KMS-11 (cell line): ENCODE results near the gene ZC3H13.

Experiments used
- H2AFZ ChIP-seq: fragments of 200-600 bp; sonication (generic); 2 replicates; pipeline ENCODE4 v1.6.1; 2016; ENCODE audit warnings: antibody characterized with exemption, mixed run types, low read depth
- H3K27ac ChIP-seq: fragments of 200-600 bp; sonication (generic); 2 replicates; pipeline ENCODE4 v1.6.1; 2016; ENCODE audit warnings: mild to moderate bottlenecking, mixed run types
- H3K27me3 ChIP-seq: fragments of 200-600 bp; sonication (generic); 2 replicates; pipeline ENCODE4 v1.6.1; 2017; ENCODE audit warnings: mild to moderate bottlenecking, low read depth, mixed run types, moderate library complexity; ENCODE audit not compliant: insufficient read depth
- H3K36me3 ChIP-seq: fragments of 200-600 bp; sonication (generic); 2 replicates; pipeline ENCODE4 v1.6.1; 2017; ENCODE audit warnings: mild to moderate bottlenecking, mixed run types; ENCODE audit not compliant: insufficient read depth
- H3K4me1 ChIP-seq: fragments of 200-600 bp; sonication (generic); 2 replicates; pipeline ENCODE4 v1.6.1; 2016; ENCODE audit warnings: mild to moderate bottlenecking, low read depth, mixed run types; ENCODE audit not compliant: poor library complexity, severe bottlenecking
- H3K4me2 ChIP-seq: fragments of 200-600 bp; sonication (generic); 2 replicates; pipeline ENCODE4 v1.7.0; 2016; ENCODE audit warnings: mild to moderate bottlenecking, mixed run types
- H3K4me3 ChIP-seq: fragments of 200-600 bp; sonication (generic); IDR thresholded peaks from 2 replicates; pipeline ENCODE4 v1.6.1; 2017; ENCODE audit warnings: low read depth, low read length, mixed read lengths; ENCODE audit not compliant: insufficient read depth
- H3K79me2 ChIP-seq: fragments of 200-600 bp; sonication (generic); 2 replicates; pipeline ENCODE4 v1.6.1; 2016; ENCODE audit warnings: low read depth, mixed run types; ENCODE audit not compliant: insufficient read depth
- H3K9ac ChIP-seq: fragments of 200-600 bp; sonication (generic); 2 replicates; pipeline ENCODE4 v1.6.1; 2016; ENCODE audit warnings: mild to moderate bottlenecking, mixed run types
- H4K20me1 ChIP-seq: fragments of 200-600 bp; sonication (generic); 2 replicates; pipeline ENCODE4 v1.6.1; 2016; ENCODE audit warnings: mild to moderate bottlenecking, mixed run types; ENCODE audit not compliant: insufficient read depth
- TF ChIP-seq, protein P1 (sequence below): fragments of 200-600 bp; sonication (generic); conservative IDR thresholded peaks from 2 replicates; pipeline ENCODE4 v1.6.1; 2017; ENCODE audit warnings: low read depth, mild to moderate bottlenecking, antibody characterized with exemption, low read length, moderate library complexity, mixed read lengths

ZC3H13 gene

DNA sequence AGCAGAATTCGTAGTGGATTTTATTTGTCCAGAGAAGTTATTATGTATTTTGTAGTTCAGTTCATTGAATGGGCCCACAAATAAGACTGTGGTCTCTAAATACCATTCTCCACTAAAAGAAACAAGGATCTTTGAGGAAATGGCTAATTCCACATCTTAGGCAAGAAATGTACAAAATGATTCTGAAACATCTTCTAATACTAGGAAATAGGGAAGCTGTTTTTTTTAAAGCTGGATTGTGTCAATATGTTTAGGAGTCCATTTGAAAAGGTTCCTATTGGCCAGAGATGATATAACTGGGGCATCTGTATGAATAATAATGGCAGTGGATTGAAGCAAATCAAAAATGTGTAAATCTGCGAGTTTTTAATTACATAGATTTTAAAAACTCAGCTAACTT lies 112.5 kb downstream of the ZC3H13 start:
- H4K20me1 ChIP-seq, result no peaks in the 10 kb centered on the region
- H3K4me3 ChIP-seq, result no peak overlapping the region
- no peaks in the 10 kb centered on the region for H3K27me3 ChIP-seq
- H3K4me1 ChIP-seq, result no peaks in the 10 kb centered on the region
- H3K79me2 ChIP-seq, result no peaks in the 10 kb centered on the region
- no peak overlapping the region for H2AFZ ChIP-seq
- no peaks in the 10 kb centered on the region for H3K36me3 ChIP-seq
- TF ChIP-seq, protein P1, sequence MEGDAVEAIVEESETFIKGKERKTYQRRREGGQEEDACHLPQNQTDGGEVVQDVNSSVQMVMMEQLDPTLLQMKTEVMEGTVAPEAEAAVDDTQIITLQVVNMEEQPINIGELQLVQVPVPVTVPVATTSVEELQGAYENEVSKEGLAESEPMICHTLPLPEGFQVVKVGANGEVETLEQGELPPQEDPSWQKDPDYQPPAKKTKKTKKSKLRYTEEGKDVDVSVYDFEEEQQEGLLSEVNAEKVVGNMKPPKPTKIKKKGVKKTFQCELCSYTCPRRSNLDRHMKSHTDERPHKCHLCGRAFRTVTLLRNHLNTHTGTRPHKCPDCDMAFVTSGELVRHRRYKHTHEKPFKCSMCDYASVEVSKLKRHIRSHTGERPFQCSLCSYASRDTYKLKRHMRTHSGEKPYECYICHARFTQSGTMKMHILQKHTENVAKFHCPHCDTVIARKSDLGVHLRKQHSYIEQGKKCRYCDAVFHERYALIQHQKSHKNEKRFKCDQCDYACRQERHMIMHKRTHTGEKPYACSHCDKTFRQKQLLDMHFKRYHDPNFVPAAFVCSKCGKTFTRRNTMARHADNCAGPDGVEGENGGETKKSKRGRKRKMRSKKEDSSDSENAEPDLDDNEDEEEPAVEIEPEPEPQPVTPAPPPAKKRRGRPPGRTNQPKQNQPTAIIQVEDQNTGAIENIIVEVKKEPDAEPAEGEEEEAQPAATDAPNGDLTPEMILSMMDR, result no peak
- H3K9ac ChIP-seq, result no peak overlapping the region
- H3K4me2 ChIP-seq, result no peak overlapping the region
- H3K27ac ChIP-seq, result no peak overlapping the region

DNA sequence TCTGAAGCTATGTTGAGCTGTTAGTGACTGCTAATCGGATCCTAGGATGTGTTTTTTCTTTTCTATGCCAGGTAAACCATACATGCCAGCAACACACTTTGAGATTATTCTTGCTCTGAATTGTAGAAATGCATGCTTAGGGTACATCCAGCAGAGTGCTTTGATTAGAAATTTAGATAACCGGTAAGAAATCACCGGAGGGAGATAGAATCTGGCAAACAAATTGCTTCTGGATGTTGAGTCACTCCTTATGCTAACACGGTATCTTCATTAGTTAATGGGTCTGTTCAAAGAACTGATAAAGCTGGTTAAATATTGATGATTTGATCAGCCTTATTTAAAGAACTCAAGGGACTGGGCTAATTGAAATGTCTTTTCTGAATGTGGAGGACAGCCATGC lies 115.9 kb downstream of the ZC3H13 start:
- TF ChIP-seq, protein P1, result no peak

DNA sequence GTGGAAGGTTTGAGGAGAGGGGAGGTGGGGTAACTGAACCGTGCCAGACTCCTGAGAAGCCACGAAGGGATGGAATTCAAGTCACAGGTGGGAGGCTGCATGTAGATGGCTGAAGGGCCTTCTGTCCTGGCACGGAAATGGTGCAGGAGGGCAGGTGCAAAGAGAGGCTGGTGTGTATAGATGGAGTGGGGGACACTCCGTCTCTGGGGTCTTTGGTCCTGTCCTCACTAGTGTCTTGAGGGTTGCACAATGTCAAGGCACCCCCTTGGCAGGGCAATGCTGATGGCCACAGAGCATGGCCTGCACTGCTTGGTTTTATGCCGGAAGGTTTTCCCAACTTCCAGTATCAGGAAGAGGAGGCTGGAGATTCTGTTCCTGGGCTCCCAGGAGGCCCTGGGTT lies 118.3 kb downstream of the ZC3H13 start:
- Histone ChIP-seq H3K27ac (no peak overlapping the region), H3K79me2 (no peaks in the 10 kb centered on the region), H3K27me3 (no peaks in the 10 kb centered on the region), H3K36me3 (no peaks in the 10 kb centered on the region), H3K4me3 (no peak overlapping the region), H2AFZ (no peak overlapping the region), H3K9ac (no peak overlapping the region), H3K4me2 (no peak overlapping the region), H4K20me1 (no peaks in the 10 kb centered on the region), H3K4me1 (no peaks in the 10 kb centered on the region)
- TF ChIP-seq, protein P1, result no peak

More for the DNA sequence above, 115.9 kb downstream of the ZC3H13 start:
- Histone ChIP-seq H3K27me3 (no peaks in the 10 kb centered on the region), H3K4me1 (no peaks in the 10 kb centered on the region), H3K4me3 (no peak overlapping the region), H3K4me2 (no peak overlapping the region), H4K20me1 (no peaks in the 10 kb centered on the region), H3K9ac (no peak overlapping the region), H3K79me2 (no peaks in the 10 kb centered on the region), H3K36me3 (no peaks in the 10 kb centered on the region), H2AFZ (no peak overlapping the region), H3K27ac (no peak overlapping the region)

DNA sequence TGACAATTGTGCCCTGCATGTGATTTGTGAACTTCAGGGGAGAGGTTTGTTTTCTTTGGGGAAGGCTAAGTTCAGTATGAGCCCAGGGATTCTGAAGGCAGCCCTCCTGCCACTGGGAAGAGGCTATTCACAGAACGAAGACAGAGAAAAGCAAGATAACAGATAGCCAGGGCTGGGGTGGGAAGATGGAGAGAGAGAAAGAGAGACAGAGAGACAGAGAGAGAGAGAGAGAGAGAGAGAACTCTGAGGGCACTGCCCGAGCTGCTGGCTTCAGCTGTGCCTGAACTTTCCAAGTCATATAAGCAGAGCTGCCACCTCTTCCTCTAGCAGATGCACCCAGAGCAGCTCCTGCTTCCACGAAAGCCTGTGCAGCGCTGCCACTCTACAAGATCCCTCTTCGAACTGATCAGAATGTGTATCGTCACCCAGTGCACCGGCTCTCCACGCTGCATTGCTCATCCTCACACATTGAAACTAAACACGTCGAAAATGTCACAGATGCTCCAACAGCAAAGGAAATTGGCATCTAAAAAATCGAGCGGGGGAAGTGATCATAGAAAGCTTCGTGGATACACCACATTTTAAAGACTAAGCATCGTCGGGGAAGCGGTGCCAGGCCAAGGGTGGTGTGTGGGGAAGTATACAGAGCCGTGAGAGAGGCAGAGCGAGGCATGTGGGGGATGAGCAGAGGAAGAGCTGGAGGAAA lies 119.2 kb downstream of the ZC3H13 start:
- Histone ChIP-seq H3K36me3 (no peaks in the 10 kb centered on the region), H2AFZ (no peak overlapping the region), H3K79me2 (no peaks in the 10 kb centered on the region), H3K27me3 (no peaks in the 10 kb centered on the region), H4K20me1 (no peaks in the 10 kb centered on the region), H3K4me2 (no peak overlapping the region), H3K4me3 (no peak overlapping the region), H3K9ac (no peak overlapping the region), H3K4me1 (no peaks in the 10 kb centered on the region), H3K27ac (no peak overlapping the region)
- TF ChIP-seq, protein P1, result no peak
